NCI-H128 (cell line): ENCODE results near the gene PCSK6.

ENCODE experiments used
- DNase-seq: peaks from one replicate; lab custom pipeline; 2025; ENCODE audit not compliant: unreplicated experiment; lab: John Stamatoyannopoulos, UW

The PCSK6 gene

GRCh38 chr15:101499863-101500713 lies 10.6 kb upstream of the PCSK6 start:
- DNase-seq, result no peak

GRCh38 chr15:101498717-101499480 lies 9.4 kb upstream of the PCSK6 start:
- no peak for DNase-seq

- no peak for DNase-seq
Measured at GRCh38 chr15:101498076-101498716, 8.7 kb upstream of the PCSK6 start.

GRCh38 chr15:101497484-101498034 lies 8.1 kb upstream of the PCSK6 start:
- no peak for DNase-seq

- DNase-seq, result no peak
Measured at GRCh38 chr15:101497017-101497416, 7.5 kb upstream of the PCSK6 start.

GRCh38 chr15:101496198-101496986 lies 6.9 kb upstream of the PCSK6 start:
- no peak for DNase-seq

- DNase-seq, result no peak
Measured at GRCh38 chr15:101495334-101496197, 6.1 kb upstream of the PCSK6 start.

GRCh38 chr15:101494251-101494796 lies 4.8 kb upstream of the PCSK6 start:
- DNase-seq, result no peak

GRCh38 chr15:101492766-101493692 lies 3.5 kb upstream of the PCSK6 start:
- DNase-seq, result no peak

- no peak for DNase-seq
Measured at GRCh38 chr15:101491734-101492640, 2.5 kb upstream of the PCSK6 start.

GRCh38 chr15:101490922-101491733 lies 1.6 kb upstream of the PCSK6 start:
- DNase-seq, result no peak

GRCh38 chr15:101490408-101490891 lies 943 bp upstream of the PCSK6 start:
- no peak for DNase-seq

- no peak for DNase-seq
Measured at GRCh38 chr15:101489237-101489598, 289 bp downstream of the PCSK6 start.

- DNase-seq, result no peak
Measured at GRCh38 chr15:101488300-101489164, 975 bp downstream of the PCSK6 start.

- DNase-seq, result no peak
Measured at GRCh38 chr15:101486696-101487459, 2.6 kb downstream of the PCSK6 start.
